Thyroid gland (tissue), 4 donors: Measurements from ENCODE around the gene MYMK.

ENCODE experiments used
- POLR2A ChIP-seq, 2 donors: fragments of 450-650 bp; IDR thresholded peaks; one replicate each; pipeline ENCODE4 v1.6.1; 2017; ENCODE audit warnings: antibody characterized with exemption in 2 of 2, mild to moderate bottlenecking in 2 of 2, moderate library complexity in 1 of 2
- TF ChIP-seq, protein P1 (sequence below), 6 experiments: fragments of 200-600 bp in 3 of 6; fragments of 450-650 bp in 3 of 6; sonication (generic) in 3 of 6; IDR thresholded peaks; one replicate each; pipeline ENCODE4 v1.5.1; 2016 to 2019; ENCODE audit warnings: antibody characterized with exemption in 6 of 6, mild to moderate bottlenecking in 2 of 6, inconsistent platforms in 1 of 6, moderate library complexity in 1 of 6

DNA sequence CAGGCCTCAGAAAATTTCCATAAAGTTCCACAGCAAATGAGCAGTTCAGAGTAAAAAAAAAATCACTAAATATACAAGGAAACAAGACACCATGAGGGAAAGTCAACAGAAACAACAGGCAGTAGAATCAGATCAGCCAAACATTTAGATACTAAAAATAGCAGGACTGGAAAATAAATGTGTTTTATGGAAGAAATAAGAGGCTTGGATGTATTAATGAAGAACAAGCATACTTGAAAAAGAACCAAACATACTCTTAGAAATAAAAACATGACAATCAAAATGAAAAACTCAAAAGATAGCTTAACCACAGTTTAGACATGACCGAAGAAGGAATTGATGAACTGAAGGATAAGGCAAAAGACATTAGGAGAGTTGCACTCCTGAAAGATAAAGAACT, 22.6 kb downstream of the MYMK start:
- TF ChIP-seq, protein P1, sequence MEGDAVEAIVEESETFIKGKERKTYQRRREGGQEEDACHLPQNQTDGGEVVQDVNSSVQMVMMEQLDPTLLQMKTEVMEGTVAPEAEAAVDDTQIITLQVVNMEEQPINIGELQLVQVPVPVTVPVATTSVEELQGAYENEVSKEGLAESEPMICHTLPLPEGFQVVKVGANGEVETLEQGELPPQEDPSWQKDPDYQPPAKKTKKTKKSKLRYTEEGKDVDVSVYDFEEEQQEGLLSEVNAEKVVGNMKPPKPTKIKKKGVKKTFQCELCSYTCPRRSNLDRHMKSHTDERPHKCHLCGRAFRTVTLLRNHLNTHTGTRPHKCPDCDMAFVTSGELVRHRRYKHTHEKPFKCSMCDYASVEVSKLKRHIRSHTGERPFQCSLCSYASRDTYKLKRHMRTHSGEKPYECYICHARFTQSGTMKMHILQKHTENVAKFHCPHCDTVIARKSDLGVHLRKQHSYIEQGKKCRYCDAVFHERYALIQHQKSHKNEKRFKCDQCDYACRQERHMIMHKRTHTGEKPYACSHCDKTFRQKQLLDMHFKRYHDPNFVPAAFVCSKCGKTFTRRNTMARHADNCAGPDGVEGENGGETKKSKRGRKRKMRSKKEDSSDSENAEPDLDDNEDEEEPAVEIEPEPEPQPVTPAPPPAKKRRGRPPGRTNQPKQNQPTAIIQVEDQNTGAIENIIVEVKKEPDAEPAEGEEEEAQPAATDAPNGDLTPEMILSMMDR (IDR thresholded peaks at IDR 0.05): no peak
- TF ChIP-seq POLR2A (IDR thresholded peaks at IDR 0.05): no peak
